ENCODE measurements around the gene PTPN12.
A peak's percentile ranks its signal among the peaks of the same experiment; 100 is the strongest.
"Not testable (repeated sequence)": the region's sequence is repeated elsewhere in the genome, so short reads cannot be mapped to it uniquely, and the experiment has no call there.

Gene PTPN12

GRCh38 chr7:77579797-77580196 is 42.7 kb downstream of the PTPN12 start:
- no peak for DNase-seq (ENCODE audit: low spot score)

GRCh38 chr7:77580762-77581350 is 43.8 kb downstream of the PTPN12 start:
- no peak for DNase-seq (ENCODE audit: low spot score)

DNA sequence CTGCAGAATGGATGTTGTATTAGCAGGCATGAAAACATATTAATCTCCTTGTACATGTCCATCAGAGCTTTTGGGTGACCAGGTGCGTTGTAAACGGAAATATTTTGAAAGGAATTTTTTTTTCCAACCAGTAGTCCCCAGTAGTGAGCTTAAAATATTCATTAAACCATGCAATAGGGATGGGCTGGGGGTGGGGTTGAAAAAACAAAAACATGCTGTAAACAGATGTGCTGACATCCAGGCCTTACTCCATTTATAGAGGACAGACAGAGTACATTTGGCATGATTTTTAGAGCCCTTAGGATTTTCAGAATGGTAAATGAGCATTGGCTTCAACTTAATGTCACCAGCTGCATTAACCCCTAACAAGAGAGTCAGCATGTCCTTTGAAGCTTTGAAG is 50.2 kb downstream of the PTPN12 start:
- no peak for DNase-seq (ENCODE audit: low spot score)

DNA sequence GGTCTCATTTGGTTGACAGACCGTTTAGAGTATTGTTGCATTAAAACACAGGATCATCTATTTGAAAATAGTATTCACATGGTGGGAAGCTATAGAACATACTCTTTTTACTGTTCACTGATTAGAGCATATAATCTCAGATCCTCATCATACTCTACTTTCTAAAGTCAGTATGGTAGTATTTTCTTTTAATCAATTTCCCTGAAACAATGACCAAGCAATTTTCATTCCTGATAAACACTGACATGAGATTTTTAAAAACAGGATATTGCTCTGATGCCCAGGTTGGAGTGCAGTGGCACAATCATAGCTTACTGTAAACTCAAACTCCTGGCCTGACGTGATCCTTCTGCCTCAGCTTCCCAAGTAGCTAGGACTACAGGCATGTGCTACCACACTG is 63.9 kb downstream of the PTPN12 start:
- DNase-seq (ENCODE audit: low spot score) = no peak

- no peak for DNase-seq (ENCODE audit: low spot score)
Observed at GRCh38 chr7:77606562-77606961, 69.5 kb downstream of the PTPN12 start.

GRCh38 chr7:77619314-77619713 is 82.2 kb downstream of the PTPN12 start:
- no peak for DNase-seq (ENCODE audit: low spot score)

DNA sequence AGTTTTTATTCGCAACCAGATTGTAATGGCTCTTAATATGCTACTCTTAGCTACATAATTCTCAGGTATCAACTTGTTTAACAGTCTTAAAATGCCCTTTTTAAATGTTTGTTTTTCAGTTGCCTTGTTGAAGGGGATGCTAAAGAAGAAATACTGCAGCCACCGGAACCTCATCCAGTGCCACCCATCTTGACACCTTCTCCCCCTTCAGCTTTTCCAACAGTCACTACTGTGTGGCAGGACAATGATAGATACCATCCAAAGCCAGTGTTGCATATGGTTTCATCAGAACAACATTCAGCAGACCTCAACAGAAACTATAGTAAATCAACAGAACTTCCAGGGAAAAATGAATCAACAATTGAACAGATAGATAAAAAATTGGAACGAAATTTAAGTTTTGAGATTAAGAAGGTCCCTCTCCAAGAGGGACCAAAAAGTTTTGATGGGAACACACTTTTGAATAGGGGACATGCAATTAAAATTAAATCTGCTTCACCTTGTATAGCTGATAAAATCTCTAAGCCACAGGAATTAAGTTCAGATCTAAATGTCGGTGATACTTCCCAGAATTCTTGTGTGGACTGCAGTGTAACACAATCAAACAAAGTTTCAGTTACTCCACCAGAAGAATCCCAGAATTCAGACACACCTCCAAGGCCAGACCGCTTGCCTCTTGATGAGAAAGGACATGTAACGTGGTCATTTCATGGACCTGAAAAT is 89.7 kb downstream of the PTPN12 start:
- no peak for DNase-seq (ENCODE audit: low spot score)

- no peak for DNase-seq (ENCODE audit: low spot score)
Observed at GRCh38 chr7:77627309-77627676, 90.2 kb downstream of the PTPN12 start.

DNA sequence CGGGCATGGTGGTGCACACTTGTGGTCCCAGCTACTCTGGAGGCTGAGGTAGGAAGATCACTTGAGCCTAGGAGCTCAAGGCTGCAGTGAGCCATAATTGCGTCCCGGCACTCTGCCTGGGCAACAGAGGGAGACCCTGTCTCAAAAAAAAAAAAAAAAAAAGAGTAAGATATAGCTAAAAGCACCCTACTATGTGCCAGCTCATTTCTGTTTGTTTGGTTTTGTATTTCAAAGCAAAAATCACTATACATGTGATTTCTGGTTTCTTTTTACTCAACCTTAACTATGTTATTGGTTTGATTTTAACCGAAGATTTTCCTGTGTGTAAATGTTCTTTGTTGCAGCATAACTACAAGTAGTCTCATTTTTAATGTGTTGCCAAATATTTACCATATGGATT is 92.7 kb downstream of the PTPN12 start:
- no peak for DNase-seq (ENCODE audit: low spot score)

- no peak for DNase-seq (ENCODE audit: low spot score)
Observed at GRCh38 chr7:77631820-77632219, 94.7 kb downstream of the PTPN12 start.

GRCh38 chr7:77644774-77645173 is 107.7 kb downstream of the PTPN12 start:
- DNase-seq (ENCODE audit: low spot score) = peak; percentile 13

DNA sequence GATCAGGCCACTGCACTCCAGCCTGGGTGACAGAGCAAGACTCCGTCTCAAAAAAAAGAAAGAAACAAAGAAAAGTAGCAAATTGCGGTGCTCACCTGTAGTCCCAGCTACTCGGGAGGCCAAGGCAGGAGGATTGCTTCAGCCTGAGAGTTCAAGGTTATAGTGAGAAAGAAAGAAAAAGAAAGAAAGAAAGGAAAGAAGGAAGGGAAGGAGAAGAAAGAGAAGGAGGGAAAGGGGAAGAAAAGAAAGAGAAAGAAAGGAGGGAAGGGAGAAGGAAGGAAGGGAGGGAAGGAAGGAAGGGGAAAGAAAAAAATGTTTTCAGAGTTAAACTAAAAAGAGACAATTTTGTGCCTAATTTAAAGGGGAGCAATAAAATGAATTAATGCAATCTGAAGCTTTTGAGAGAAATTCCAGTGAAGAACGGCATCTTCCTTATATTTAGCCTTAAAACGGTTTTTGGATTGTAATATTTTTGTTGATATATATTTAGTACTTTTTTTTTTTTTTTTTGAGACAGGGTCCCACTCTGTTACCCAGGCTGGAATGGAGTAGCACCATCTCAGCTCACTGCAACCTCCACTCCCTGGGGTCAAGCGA is 111.7 kb downstream of the PTPN12 start:
- DNase-seq (ENCODE audit: low spot score) = no peak

- DNase-seq (ENCODE audit: low spot score) = no peak
Observed at GRCh38 chr7:77649716-77650349, 112.7 kb downstream of the PTPN12 start.

- peak; percentile 85 for DNase-seq (ENCODE audit: low spot score)
Observed at GRCh38 chr7:77651575-77652162, 114.6 kb downstream of the PTPN12 start.

DNA sequence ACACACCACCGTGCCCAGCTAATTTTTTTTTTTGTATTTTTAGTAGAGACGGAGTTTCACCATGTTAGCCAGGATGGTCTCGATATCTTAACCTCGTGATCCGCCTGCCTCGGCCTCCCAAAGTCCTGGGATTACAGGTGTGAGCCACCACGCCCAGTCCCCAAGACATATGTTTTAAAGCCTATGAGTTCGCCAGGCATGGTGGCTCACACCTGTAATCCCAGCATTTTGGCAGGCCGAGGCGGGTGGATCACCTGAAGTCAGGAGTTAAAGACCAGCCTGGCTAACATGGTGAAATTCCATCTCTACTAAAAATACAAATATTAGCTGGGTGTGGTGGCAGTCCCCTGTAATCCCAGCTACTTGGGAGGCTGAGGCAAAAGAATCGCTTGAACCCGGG is 115.7 kb downstream of the PTPN12 start:
- not testable (repeated sequence) for DNase-seq (ENCODE audit: low spot score)

- DNase-seq (ENCODE audit: low spot score) = no peak
Observed at GRCh38 chr7:77653572-77653971, 116.5 kb downstream of the PTPN12 start.

DNA sequence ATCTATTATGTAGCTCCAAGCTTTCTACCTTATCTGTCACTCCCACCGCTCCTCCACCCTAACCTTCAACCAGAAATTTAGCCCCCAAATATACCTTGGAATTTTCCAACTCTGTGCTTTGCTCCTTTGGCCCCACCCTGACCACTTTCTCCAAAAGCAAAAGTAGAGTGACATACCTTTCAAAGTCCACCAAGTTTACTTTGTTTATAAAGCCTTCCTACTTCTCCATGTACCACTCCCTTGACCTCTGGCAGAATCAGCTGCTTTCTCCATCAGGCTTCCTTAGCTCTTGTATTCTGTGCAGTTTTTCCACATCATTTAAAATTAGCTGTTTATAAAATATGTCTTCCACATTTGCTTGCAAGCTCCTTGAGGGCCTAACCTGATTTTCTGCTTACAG is 118.3 kb downstream of the PTPN12 start:
- DNase-seq (ENCODE audit: low spot score) = no peak

DNA sequence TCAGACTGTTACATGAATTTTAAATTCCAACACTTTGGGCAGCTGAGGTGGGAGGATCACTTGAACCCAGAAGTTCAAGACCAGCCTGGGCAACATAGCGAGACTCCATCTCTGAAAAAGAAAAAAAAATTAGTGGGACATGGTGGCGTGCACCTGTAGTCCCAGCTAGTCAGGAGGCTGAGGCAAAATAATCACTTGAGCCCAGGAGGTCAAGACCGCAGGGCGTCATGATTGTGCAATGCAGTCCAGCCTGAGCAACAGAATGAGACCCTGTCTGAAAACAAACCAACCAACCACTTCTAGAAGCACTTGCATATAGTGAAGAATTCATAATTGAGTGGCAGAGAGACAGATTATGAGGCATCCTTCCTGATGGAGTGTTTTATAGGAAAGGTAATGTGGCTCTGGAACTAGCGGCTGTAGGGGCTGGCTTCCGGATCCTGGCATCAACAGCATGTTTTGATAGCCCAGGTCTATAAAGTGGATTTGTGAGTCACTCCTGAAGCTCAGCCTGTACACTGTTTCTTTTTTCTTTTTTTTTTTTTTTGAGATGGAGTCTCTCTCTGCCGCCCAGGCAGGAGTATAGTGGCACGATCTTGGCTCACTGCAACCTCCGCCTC is 118.9 kb downstream of the PTPN12 start:
- DNase-seq (ENCODE audit: low spot score) = no peak

GRCh38 chr7:77657427-77658224 is 120.5 kb downstream of the PTPN12 start:
- DNase-seq (ENCODE audit: low spot score) = peak; percentile 81

GRCh38 chr7:77658928-77659327 is 121.8 kb downstream of the PTPN12 start:
- no peak for DNase-seq (ENCODE audit: low spot score)

DNA sequence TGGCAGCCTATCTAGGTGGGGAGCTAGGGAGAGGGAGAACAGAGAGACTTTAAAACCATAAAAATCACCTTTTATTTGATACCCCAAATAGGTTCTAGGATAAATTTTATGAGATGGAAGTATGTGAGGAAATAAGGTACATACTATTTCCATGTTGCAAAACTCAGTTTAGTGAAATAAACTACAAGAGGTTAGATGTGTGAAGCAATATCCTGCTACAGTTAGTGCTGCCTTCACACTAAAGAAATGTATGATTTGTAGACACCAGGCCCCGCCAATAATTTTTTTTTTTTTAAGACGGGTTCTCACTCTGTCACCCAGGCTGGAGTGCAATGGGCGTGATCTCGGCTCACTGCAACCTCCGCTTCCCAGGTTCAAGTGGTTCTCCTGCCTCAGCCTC is 124.7 kb downstream of the PTPN12 start:
- DNase-seq (ENCODE audit: low spot score) = no peak

DNA sequence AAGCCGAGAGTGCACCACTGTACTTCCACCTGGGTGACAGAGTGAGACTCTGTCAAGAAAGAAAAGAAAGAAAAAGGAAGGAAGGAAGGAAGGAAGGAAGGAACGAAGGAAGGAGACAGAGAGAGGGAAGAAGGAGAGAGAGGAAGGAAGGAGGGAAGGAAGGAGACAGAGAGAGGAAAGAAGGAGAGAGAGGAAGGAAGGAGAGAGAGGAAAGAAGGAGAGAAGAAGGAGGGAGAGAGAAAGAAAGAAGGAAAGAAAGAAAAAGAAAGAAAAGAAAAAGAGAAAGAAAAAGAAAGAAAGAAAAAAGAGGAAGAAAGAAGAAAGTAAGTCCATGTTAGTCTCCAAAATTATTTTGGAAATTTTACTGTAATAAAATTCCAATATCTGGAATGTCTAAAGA is 125.8 kb downstream of the PTPN12 start:
- DNase-seq (ENCODE audit: low spot score) = no peak

Data from NAMALWA (cell line).